Natural killer cell (primary cell): ENCODE results near the gene NACAD. TPM values are rescaled to one million over a fixed set of nuclear protein-coding genes. Genes with fewer than 3 reads are reported as not detected.

Source experiments
- ATAC-seq, 3 donors: fragments of 150-1000 bp in 2 of 3; fragments of 200-7000 bp in 1 of 3; cut with Tn5 transposase; 1 replicate in 1 of 3; 2 replicates in 2 of 3; pipeline ENCODE4 v1.10.0; 2021; ENCODE audit warnings: mild to moderate bottlenecking in 2 of 3, moderate library complexity in 2 of 3
- DNase-seq, 2 donors: peaks; one replicate each; pipeline versions ENCODE4 v3.0.0 to v3.0.0-alpha.2; 2013 to 2021; ENCODE audit warnings: mixed read lengths in 1 of 2
- H3K27ac ChIP-seq: one replicate; pipeline ENCODE4 v1.5.1; 2013; ENCODE audit warnings: mild to moderate bottlenecking, low read length
- H3K27me3 ChIP-seq: one replicate; pipeline ENCODE4 v1.6.1; 2013; ENCODE audit warnings: low read length; ENCODE audit not compliant: control insufficient read depth, insufficient read depth
- H3K36me3 ChIP-seq: one replicate; pipeline ENCODE4 v1.6.1; 2013; ENCODE audit warnings: low read length; ENCODE audit not compliant: control insufficient read depth, insufficient read depth
- H3K4me1 ChIP-seq: one replicate; pipeline ENCODE4 v1.6.1; 2013; ENCODE audit warnings: low read length; ENCODE audit not compliant: control insufficient read depth, insufficient read depth
- H3K4me3 ChIP-seq: one replicate; pipeline ENCODE4 v1.5.1; 2013; ENCODE audit warnings: low read length
- H3K9me3 ChIP-seq: one replicate; pipeline ENCODE4 v1.6.1; 2013; ENCODE audit warnings: low read length; ENCODE audit not compliant: control insufficient read depth, insufficient read depth
- H3K27ac Mint-ChIP-seq, 2 donors: one replicate each; pipeline ENCODE4 v1.8.0; 2022; ENCODE audit warnings: mild to moderate bottlenecking in 2 of 2, mixed read lengths in 2 of 2, moderate library complexity in 1 of 2
- H3K27me3 Mint-ChIP-seq, 2 donors: one replicate each; pipeline ENCODE4 v1.8.0; 2022; ENCODE audit warnings: low read depth in 2 of 2, mixed read lengths in 2 of 2
- H3K36me3 Mint-ChIP-seq: one replicate; pipeline ENCODE4 v1.8.0; 2022; ENCODE audit warnings: mixed read lengths
- H3K4me1 Mint-ChIP-seq, 2 donors: one replicate each; pipeline ENCODE4 v1.8.0; 2022; ENCODE audit warnings: mixed read lengths in 2 of 2
- H3K4me3 Mint-ChIP-seq: one replicate; pipeline ENCODE4 v1.8.0; 2022; ENCODE audit warnings: mild to moderate bottlenecking, moderate library complexity, mixed read lengths
- H3K9me3 Mint-ChIP-seq, 2 donors: one replicate each; pipeline ENCODE4 v1.8.0; 2022; ENCODE audit warnings: mixed read lengths in 2 of 2
- WGBS: methylation state at CpG from one replicate; pipeline ENCODE4 v1.1.7; 2013; ENCODE audit warnings: missing lambda C conversion rate; ENCODE audit not compliant: insufficient coverage; 5-methylcytosine and 5-hydroxymethylcytosine counted together
- intact Hi-C: fragments of 100-400 bp; cut with micrococcal nuclease; formaldehyde crosslinking; loops from one replicate; pipeline ENCODE4 v1.14.2; 2022
- total RNA-seq, 4 donors: library from RNA; stranded (reverse); fragments of 120-200 nt in 1 of 4; gene quantifications; one replicate each; pipeline versions ENCODE4 v1.2.3 to v1.2.4, GENCODE V29; 2013 to 2022
- TF ChIP-seq, protein P1 (sequence below): fragments of 200-600 bp; IDR thresholded peaks from one replicate; pipeline ENCODE4 v1.8.0; 2022; ENCODE audit warnings: antibody characterized with exemption

NACAD gene
- total RNA-seq, 3 donors from 2014 or later (not counting 1 experiment from before 2014, with no cell fraction given), result 0.75 to 1.7 (median 0.78) TPM

DNA sequence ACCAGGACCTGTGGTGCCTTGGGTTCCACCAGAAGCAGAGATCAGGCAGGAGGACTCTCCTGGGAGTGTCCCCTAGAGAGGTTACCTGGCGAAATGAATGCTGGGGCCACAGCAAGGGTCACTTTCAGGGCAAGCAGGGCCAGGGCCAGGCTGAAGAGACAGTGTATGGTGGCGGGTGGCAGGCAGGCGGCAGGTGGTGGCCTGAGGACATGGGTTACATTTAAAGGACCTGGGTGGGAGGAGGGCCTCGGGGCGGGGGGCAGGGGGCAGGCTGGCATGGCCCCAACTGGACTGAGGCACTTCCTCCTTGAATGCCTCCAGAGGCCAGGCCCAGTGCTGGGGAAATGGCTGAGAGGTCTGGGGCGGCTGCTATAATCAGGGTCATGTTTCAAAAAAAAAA is 37.4 kb upstream of the NACAD start:
- intact Hi-C loops, result no loop called here

DNA sequence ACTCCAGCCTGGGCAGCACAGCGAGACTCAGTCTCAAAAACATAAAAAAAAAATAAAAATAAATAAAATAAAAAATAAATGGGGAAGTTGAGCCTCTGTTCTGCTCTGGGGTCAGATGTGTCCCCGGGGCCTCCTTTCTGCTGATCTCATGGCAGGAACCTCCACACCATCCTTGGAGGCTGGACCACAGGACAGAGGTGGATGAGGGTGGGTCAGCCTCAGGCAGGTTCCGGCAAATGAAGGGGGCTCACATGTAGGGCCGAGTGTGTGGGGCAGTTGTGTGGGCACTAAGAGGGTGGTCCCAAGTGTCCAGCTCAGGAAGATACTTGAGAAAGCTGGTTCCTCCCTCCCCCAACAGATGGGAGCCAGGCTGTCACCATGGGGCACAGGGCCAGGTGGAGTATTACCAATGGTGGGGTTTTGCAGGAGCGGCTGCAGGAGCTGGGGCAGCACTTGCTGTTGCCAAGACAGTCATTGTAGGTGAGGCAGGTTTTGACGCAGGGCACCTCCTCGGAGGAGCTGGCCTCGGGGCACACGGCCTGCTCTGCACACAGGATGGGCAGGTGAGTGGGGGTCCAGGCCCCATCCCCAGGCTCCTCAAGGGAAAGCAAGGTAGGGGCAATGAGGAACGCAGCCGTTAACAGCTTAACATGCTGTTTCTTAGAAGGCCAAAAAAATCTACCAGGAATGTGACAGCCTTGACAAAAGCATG is 36.6 kb upstream of the NACAD start:
- intact Hi-C loops, result no loop called here
- Histone ChIP-seq H3K36me3 (no peaks in the 10 kb centered on the region), H3K27ac (no peak overlapping the region), H3K27me3 (no peaks in the 10 kb centered on the region), H3K9me3 (no peaks in the 10 kb centered on the region), H3K4me3 (no peak overlapping the region), H3K4me1 (peaks cover 36% of the 10 kb centered on the region)
- Mint-ChIP-seq H3K27ac (peak overlapping the region; percentile 73 to 86), H3K36me3 (no peaks in the 10 kb centered on the region), H3K9me3 (no peaks in the 10 kb centered on the region), H3K4me1 (peaks cover 30 to 40% of the 10 kb centered on the region in 2 donors), H3K4me3 (no peak overlapping the region), H3K27me3 (no peaks in the 10 kb centered on the region)
- WGBS, result 92% methylated on average over 10 of the region's 11 CpGs
- TF ChIP-seq, protein P1, sequence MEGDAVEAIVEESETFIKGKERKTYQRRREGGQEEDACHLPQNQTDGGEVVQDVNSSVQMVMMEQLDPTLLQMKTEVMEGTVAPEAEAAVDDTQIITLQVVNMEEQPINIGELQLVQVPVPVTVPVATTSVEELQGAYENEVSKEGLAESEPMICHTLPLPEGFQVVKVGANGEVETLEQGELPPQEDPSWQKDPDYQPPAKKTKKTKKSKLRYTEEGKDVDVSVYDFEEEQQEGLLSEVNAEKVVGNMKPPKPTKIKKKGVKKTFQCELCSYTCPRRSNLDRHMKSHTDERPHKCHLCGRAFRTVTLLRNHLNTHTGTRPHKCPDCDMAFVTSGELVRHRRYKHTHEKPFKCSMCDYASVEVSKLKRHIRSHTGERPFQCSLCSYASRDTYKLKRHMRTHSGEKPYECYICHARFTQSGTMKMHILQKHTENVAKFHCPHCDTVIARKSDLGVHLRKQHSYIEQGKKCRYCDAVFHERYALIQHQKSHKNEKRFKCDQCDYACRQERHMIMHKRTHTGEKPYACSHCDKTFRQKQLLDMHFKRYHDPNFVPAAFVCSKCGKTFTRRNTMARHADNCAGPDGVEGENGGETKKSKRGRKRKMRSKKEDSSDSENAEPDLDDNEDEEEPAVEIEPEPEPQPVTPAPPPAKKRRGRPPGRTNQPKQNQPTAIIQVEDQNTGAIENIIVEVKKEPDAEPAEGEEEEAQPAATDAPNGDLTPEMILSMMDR, result no peak
- ATAC-seq, result no peak
- no peak for DNase-seq

More for the DNA sequence above, 37.4 kb upstream of the NACAD start:
- Mint-ChIP-seq H3K4me3 (no peak overlapping the region), H3K9me3 (no peaks in the 10 kb centered on the region), H3K36me3 (no peaks in the 10 kb centered on the region), H3K4me1 (peaks cover 26 to 38% of the 10 kb centered on the region in 2 donors), H3K27me3 (no peaks in the 10 kb centered on the region), H3K27ac (peak overlapping the region; percentile 73 to 86)
- 96% methylated on average over 6 of the region's 6 CpGs for WGBS
- H3K27me3 ChIP-seq, result no peaks in the 10 kb centered on the region
- no peak for DNase-seq
- H3K27ac ChIP-seq, result no peak overlapping the region
- no peak overlapping the region for H3K4me3 ChIP-seq
- TF ChIP-seq, protein P1, result no peak
- no peaks in the 10 kb centered on the region for H3K9me3 ChIP-seq
- ATAC-seq, result no peak
- peaks cover 33% of the 10 kb centered on the region for H3K4me1 ChIP-seq
- H3K36me3 ChIP-seq, result no peaks in the 10 kb centered on the region

DNA sequence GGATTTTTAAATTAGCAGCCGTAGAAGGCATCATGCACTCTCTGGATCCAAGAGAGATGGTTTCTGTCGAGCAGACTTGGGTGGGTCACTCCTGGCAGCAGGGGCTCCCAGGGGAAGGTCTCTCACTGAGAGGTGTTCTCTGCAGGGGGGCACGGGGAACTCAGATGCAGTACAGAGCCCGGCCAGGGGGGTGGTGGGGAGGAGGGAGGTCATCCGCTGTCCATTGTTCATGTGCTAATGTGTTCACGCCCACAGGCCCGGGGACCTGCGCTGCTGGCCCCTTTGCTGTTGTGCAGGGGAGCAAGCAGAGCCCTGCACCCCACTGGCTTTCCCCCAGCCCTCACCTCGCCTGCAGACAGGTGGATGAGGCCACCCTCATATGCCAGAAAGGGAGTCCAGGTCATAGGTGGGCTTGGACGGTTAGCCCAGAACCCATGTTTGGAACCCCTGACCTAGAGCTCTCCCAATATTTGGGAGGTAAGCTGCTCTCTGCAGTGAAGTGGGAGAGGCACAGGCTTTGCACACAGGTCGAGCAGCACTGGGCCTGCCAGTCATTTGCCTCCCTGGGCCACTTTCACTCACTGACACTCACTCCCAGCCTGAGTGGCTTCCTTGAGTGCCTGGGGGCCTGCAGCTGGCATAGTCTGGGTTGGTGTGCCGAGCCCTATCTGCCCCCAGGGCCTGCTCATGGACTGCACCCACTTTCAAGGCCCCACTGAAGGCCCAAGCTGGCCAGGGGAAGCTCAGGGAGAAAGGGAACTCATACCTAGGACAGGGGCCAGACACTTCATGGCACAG is 35.3 kb upstream of the NACAD start:
- Histone ChIP-seq H3K27me3 (no peaks in the 10 kb centered on the region), H3K4me3 (no peak overlapping the region), H3K4me1 (peaks cover 36% of the 10 kb centered on the region), H3K36me3 (no peaks in the 10 kb centered on the region), H3K9me3 (no peaks in the 10 kb centered on the region), H3K27ac (peak overlapping the region; percentile 70)
- TF ChIP-seq, protein P1, result no peak
- Mint-ChIP-seq H3K9me3 (no peaks in the 10 kb centered on the region), H3K4me1 (peaks cover 30 to 34% of the 10 kb centered on the region in 2 donors), H3K27me3 (no peaks in the 10 kb centered on the region), H3K36me3 (no peaks in the 10 kb centered on the region), H3K4me3 (peak overlapping the region; percentile 83), H3K27ac (peak overlapping the region; percentile 86 to 95)
- no peak for ATAC-seq
- no peak for DNase-seq
- intact Hi-C loops, result no loop called here
- WGBS, result 95% methylated on average over 12 of the region's 12 CpGs
